ENCODE data around the gene ABLIM1. TPM values are rescaled to one million over a fixed set of nuclear protein-coding genes. Genes with fewer than 3 reads are reported as not detected.

Gene ABLIM1
- total and polyA plus RNA-seq, 2 of the 13 experiments (the other 11 are each of a cell fraction or from before 2014, with no cell fraction given): 59.4 to 92.7 TPM

DNA sequence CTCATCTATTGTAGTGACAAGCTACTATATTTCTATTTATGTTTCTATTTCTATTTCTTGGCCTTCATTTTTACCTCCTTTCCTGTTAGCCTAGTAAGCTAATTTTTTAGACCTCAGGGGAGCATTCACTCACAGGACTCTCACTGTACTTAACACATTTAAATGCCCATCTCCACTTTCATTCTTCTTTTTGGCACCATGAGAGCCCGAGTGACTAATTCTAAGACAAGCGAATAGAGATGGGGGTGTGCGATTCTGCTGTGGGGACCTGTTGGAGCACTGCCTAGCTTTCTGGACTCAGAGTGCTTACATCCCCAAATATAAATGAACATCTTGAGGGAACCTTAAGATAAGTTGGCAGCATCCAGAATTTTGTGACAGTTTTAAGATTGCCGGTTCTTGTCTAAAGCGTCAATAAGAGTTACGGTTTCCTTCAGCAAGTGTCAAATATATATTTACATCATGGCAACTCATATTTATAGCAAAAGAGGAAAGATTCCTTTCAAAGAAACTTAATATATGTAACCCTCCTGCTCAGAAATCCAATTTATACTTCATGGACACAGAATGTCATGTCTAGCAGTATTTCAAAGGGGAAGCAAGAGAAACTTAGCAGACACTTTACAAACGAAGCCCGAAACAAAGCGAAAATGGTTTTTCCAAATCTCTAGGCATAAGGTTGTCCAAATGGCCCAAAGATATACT, 199.7 kb downstream of the ABLIM1 start:
- in situ Hi-C loops (cut with HindIII; ENCODE audit: extremely low pct_ligation_motif_present, low pct_unique_long_range_greater_than_20kb): no loop called here
- Histone ChIP-seq H2AFZ (ENCODE audit: low read length) (no peak overlapping the region), H3K27me3 (ENCODE audit: control insufficient read depth in 1 of 2, insufficient read depth in 2 of 2, low read length in 2 of 2) (no peaks in the 10 kb centered on the region), H3K4me3 (replicated peaks in 1 of 3; ENCODE audit: insufficient read depth in 1 of 3, low read depth in 2 of 3, low read length in 3 of 3) (no peak overlapping the region), H3K9ac (ENCODE audit: insufficient read depth, low read depth, low read length) (no peak overlapping the region), H3K9me3 (ENCODE audit: low read length) (no peaks in the 10 kb centered on the region), H3K27ac (ENCODE audit: extremely low read length, insufficient read depth, low read length) (no peak overlapping the region), H3K4me1 (ENCODE audit: insufficient read depth, low read length) (no peaks in the 10 kb centered on the region), H4K20me1 (ENCODE audit: insufficient read depth, low read length) (no peaks in the 10 kb centered on the region; the same call in 1 of the 2 replicates), H3K4me2 (ENCODE audit: low read depth, low read length) (no peak overlapping the region), H3K36me3 (replicated peaks in 1 of 2; ENCODE audit: control insufficient read depth in 1 of 2, insufficient read depth in 2 of 2, low read length in 2 of 2) (peaks cover 19 to 52% of the 10 kb centered on the region in 2 experiments), H3K79me2 (ENCODE audit: insufficient read depth, low read length) (no peaks in the 10 kb centered on the region)
- BruUV-seq (replicated peaks): no TSS peak
- FAIRE-seq (no peak), DNase-seq (ENCODE audit: low spot score) (no peak), ATAC-seq (no peak)
- ChIA-PET POLR2A (no interaction called here), CTCF (ENCODE audit: low intra/inter-chr PET ratio, low total read pairs) (no interaction called here)
- 90% methylated on average over 9 of the region's 9 CpGs for WGBS (ENCODE audit: low lambda C conversion rate)
- intact Hi-C loops (cut with micrococcal nuclease; ENCODE audit: unreplicated experiment): loop anchor here (5.0 kb wide), 1 partner anchor 156 kb away; no protein-coding TSS in a partner anchor
- TF ChIP-seq HNRNPLL (IDR thresholded peaks at IDR 0.05; ENCODE audit: low read depth, low read length, poor library complexity, severe bottlenecking) (no peak), TSC22D2 (CRISPR knock-in tag; IDR thresholded peaks at IDR 0.05; ENCODE audit: borderline replicate concordance) (no peak), HNRNPH1 (optimal IDR thresholded peaks at IDR 0.05; ENCODE audit: low read depth, low read length) (no peak), DPF2 (CRISPR knock-in tag; IDR thresholded peaks at IDR 0.05; ENCODE audit: borderline replicate concordance, low read depth) (no peak), NRL (CRISPR knock-in tag; IDR thresholded peaks at IDR 0.05; ENCODE audit: borderline replicate concordance) (no peak), GATAD1 (CRISPR knock-in tag; IDR thresholded peaks at IDR 0.05) (no peak), ZNF383 (CRISPR knock-in tag; IDR thresholded peaks at IDR 0.05; ENCODE audit: borderline replicate concordance) (no peak)
- TF ChIP-seq, protein P1, sequence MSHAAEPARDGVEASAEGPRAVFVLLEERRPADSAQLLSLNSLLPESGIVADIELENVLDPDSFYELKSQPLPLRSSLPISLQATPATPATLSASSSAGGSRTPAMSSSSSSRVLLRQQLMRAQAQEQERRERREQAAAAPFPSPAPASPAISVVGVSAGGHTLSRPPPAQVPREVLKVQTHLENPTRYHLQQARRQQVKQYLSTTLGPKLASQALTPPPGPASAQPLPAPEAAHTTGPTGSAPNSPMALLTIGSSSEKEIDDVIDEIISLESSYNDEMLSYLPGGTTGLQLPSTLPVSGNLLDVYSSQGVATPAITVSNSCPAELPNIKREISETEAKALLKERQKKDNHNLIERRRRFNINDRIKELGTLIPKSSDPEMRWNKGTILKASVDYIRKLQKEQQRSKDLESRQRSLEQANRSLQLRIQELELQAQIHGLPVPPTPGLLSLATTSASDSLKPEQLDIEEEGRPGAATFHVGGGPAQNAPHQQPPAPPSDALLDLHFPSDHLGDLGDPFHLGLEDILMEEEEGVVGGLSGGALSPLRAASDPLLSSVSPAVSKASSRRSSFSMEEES (CRISPR knock-in tag; IDR thresholded peaks at IDR 0.05): no peak
- TF ChIP-seq, protein P2, sequence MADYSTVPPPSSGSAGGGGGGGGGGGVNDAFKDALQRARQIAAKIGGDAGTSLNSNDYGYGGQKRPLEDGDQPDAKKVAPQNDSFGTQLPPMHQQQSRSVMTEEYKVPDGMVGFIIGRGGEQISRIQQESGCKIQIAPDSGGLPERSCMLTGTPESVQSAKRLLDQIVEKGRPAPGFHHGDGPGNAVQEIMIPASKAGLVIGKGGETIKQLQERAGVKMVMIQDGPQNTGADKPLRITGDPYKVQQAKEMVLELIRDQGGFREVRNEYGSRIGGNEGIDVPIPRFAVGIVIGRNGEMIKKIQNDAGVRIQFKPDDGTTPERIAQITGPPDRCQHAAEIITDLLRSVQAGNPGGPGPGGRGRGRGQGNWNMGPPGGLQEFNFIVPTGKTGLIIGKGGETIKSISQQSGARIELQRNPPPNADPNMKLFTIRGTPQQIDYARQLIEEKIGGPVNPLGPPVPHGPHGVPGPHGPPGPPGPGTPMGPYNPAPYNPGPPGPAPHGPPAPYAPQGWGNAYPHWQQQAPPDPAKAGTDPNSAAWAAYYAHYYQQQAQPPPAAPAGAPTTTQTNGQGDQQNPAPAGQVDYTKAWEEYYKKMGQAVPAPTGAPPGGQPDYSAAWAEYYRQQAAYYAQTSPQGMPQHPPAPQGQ (CRISPR knock-in tag; IDR thresholded peaks at IDR 0.05; ENCODE audit: borderline replicate concordance): no peak
- TF ChIP-seq, protein P3, sequence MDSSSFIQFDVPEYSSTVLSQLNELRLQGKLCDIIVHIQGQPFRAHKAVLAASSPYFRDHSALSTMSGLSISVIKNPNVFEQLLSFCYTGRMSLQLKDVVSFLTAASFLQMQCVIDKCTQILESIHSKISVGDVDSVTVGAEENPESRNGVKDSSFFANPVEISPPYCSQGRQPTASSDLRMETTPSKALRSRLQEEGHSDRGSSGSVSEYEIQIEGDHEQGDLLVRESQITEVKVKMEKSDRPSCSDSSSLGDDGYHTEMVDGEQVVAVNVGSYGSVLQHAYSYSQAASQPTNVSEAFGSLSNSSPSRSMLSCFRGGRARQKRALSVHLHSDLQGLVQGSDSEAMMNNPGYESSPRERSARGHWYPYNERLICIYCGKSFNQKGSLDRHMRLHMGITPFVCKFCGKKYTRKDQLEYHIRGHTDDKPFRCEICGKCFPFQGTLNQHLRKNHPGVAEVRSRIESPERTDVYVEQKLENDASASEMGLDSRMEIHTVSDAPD (CRISPR knock-in tag; IDR thresholded peaks at IDR 0.05): no peak
- TF ChIP-seq, protein P4, sequence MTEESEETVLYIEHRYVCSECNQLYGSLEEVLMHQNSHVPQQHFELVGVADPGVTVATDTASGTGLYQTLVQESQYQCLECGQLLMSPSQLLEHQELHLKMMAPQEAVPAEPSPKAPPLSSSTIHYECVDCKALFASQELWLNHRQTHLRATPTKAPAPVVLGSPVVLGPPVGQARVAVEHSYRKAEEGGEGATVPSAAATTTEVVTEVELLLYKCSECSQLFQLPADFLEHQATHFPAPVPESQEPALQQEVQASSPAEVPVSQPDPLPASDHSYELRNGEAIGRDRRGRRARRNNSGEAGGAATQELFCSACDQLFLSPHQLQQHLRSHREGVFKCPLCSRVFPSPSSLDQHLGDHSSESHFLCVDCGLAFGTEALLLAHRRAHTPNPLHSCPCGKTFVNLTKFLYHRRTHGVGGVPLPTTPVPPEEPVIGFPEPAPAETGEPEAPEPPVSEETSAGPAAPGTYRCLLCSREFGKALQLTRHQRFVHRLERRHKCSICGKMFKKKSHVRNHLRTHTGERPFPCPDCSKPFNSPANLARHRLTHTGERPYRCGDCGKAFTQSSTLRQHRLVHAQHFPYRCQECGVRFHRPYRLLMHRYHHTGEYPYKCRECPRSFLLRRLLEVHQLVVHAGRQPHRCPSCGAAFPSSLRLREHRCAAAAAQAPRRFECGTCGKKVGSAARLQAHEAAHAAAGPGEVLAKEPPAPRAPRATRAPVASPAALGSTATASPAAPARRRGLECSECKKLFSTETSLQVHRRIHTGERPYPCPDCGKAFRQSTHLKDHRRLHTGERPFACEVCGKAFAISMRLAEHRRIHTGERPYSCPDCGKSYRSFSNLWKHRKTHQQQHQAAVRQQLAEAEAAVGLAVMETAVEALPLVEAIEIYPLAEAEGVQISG (CRISPR knock-in tag; IDR thresholded peaks at IDR 0.05): no peak

Measured in HepG2 (cell line).